GM12874 (cell line): ENCODE measurements around the gene GATB.

ENCODE experiments used
- TF ChIP-seq, protein P1 (sequence below): IDR thresholded peaks from 2 replicates; pipeline ENCODE4 v1.5.1; 2011; ENCODE audit warnings: low read depth, mild to moderate bottlenecking, control low read depth, low read length, moderate library complexity; ENCODE audit not compliant: insufficient read depth

Gene GATB

GRCh38 chr4:151664289-151664688 is 96.5 kb downstream of the GATB start:
- TF ChIP-seq, protein P1, sequence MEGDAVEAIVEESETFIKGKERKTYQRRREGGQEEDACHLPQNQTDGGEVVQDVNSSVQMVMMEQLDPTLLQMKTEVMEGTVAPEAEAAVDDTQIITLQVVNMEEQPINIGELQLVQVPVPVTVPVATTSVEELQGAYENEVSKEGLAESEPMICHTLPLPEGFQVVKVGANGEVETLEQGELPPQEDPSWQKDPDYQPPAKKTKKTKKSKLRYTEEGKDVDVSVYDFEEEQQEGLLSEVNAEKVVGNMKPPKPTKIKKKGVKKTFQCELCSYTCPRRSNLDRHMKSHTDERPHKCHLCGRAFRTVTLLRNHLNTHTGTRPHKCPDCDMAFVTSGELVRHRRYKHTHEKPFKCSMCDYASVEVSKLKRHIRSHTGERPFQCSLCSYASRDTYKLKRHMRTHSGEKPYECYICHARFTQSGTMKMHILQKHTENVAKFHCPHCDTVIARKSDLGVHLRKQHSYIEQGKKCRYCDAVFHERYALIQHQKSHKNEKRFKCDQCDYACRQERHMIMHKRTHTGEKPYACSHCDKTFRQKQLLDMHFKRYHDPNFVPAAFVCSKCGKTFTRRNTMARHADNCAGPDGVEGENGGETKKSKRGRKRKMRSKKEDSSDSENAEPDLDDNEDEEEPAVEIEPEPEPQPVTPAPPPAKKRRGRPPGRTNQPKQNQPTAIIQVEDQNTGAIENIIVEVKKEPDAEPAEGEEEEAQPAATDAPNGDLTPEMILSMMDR: no peak

- TF ChIP-seq, protein P1: no peak
Observed at GRCh38 chr4:151663109-151663508, 97.7 kb downstream of the GATB start.

GRCh38 chr4:151661873-151662272 is 98.9 kb downstream of the GATB start:
- TF ChIP-seq, protein P1: no peak

- TF ChIP-seq, protein P1: no peak
Observed at GRCh38 chr4:151660676-151661075, 100.1 kb downstream of the GATB start.

- TF ChIP-seq, protein P1: no peak
Observed at GRCh38 chr4:151659601-151660364, 101.0 kb downstream of the GATB start.

- TF ChIP-seq, protein P1: no peak
Observed at GRCh38 chr4:151658959-151659600, 101.7 kb downstream of the GATB start.

- TF ChIP-seq, protein P1: no peak
Observed at GRCh38 chr4:151657896-151658295, 102.9 kb downstream of the GATB start.
